ENCODE measurements around the gene DNASE1L3.
A peak's percentile ranks its signal among the peaks of the same experiment; 100 is the strongest.

DNA sequence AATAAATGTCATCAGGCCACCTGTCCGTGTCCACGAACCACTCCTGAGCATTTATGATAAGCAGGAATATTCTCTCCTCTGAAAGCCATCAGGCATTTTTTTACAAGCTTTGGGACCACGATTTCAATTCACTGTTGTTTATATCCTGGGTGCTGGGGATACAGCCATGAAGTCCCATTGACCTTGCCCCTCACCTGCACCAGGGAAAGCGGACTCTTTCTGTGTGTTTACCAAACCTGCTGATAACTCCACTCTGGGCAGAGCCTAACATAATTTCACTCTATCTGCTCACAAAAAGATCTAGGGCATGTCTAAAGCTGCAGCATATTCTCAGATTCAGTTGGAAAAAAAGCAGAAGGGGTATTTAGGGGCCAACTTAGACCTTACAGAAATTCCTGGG, 4.8 kb downstream of the DNASE1L3 start:
- TF ChIP-seq REST (IDR thresholded peaks at IDR 0.05) (peak; percentile 20), TAF1 (conservative IDR thresholded peaks at IDR 0.05) (no peak), JUND (IDR thresholded peaks at IDR 0.05) (no peak), YY1 (IDR thresholded peaks at IDR 0.05) (peak; percentile 61), HNF4A (conservative IDR thresholded peaks at IDR 0.05) (peak; percentile 51 to 62)
- TF ChIP-seq, protein P1, sequence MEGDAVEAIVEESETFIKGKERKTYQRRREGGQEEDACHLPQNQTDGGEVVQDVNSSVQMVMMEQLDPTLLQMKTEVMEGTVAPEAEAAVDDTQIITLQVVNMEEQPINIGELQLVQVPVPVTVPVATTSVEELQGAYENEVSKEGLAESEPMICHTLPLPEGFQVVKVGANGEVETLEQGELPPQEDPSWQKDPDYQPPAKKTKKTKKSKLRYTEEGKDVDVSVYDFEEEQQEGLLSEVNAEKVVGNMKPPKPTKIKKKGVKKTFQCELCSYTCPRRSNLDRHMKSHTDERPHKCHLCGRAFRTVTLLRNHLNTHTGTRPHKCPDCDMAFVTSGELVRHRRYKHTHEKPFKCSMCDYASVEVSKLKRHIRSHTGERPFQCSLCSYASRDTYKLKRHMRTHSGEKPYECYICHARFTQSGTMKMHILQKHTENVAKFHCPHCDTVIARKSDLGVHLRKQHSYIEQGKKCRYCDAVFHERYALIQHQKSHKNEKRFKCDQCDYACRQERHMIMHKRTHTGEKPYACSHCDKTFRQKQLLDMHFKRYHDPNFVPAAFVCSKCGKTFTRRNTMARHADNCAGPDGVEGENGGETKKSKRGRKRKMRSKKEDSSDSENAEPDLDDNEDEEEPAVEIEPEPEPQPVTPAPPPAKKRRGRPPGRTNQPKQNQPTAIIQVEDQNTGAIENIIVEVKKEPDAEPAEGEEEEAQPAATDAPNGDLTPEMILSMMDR (IDR thresholded peaks at IDR 0.05; ENCODE audit: low read depth, low read length, missing input control): no peak
- TF ChIP-seq, protein P2, sequence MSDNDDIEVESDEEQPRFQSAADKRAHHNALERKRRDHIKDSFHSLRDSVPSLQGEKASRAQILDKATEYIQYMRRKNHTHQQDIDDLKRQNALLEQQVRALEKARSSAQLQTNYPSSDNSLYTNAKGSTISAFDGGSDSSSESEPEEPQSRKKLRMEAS (IDR thresholded peaks at IDR 0.05): no peak
- TF ChIP-seq, protein P3, sequence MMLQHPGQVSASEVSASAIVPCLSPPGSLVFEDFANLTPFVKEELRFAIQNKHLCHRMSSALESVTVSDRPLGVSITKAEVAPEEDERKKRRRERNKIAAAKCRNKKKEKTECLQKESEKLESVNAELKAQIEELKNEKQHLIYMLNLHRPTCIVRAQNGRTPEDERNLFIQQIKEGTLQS (IDR thresholded peaks at IDR 0.05): no peak
